CD14-positive monocyte (primary cell): ENCODE measurements around the gene ATP5F1E. TPM values are rescaled to one million over a fixed set of nuclear protein-coding genes. Genes with fewer than 3 reads are reported as not detected.

Experiments used
- DNase-seq, 3 donors: peaks; one replicate each; pipeline ENCODE4 v3.0.0-alpha.2; 2011 to 2022
- H2AFZ ChIP-seq: 2 replicates; pipeline ENCODE4 v1.6.0; 2012; ENCODE audit warnings: mild to moderate bottlenecking, low read depth, low read length, inconsistent platforms; ENCODE audit not compliant: insufficient read depth, poor library complexity, severe bottlenecking
- H3K27ac ChIP-seq, 2 donors: 1 replicate in 1 of 2; 2 replicates in 1 of 2; pipeline ENCODE4 v1.5.1; 2012 to 2013; ENCODE audit warnings: low read length in 2 of 2, control low read depth in 1 of 2, inconsistent platforms in 1 of 2, low read depth in 1 of 2, mild to moderate bottlenecking in 1 of 2
- H3K27me3 ChIP-seq, 2 donors: one replicate each; pipeline versions ENCODE4 v1.6.0 to v1.6.1; 2011 to 2013; ENCODE audit warnings: low read length in 2 of 2; ENCODE audit not compliant: control insufficient read depth in 2 of 2, insufficient read depth in 2 of 2
- H3K36me3 ChIP-seq, 2 donors: replicated peaks in 1 of 2; 1 replicate in 1 of 2; 2 replicates in 1 of 2; pipeline versions ENCODE4 v1.5.1 to v1.6.1; 2012 to 2013; ENCODE audit warnings: low read length in 2 of 2, control low read depth in 1 of 2, inconsistent platforms in 1 of 2, mild to moderate bottlenecking in 1 of 2; ENCODE audit not compliant: insufficient read depth in 2 of 2, control insufficient read depth in 1 of 2
- H3K4me1 ChIP-seq, 2 donors: 1 replicate in 1 of 2; 2 replicates in 1 of 2; pipeline versions ENCODE4 v1.5.1 to v1.6.1; 2012 to 2013; ENCODE audit warnings: low read length in 2 of 2, control low read depth in 1 of 2, inconsistent platforms in 1 of 2, mild to moderate bottlenecking in 1 of 2, moderate library complexity in 1 of 2; ENCODE audit not compliant: insufficient read depth in 2 of 2, control insufficient read depth in 1 of 2
- H3K4me2 ChIP-seq: replicated peaks from 2 replicates; pipeline ENCODE3; 2012; ENCODE audit warnings: low read length, moderate library complexity, mild to moderate bottlenecking; ENCODE audit not compliant: poor library complexity, severe bottlenecking; ENCODE audit errors: extremely low read depth
- H3K4me3 ChIP-seq, 3 experiments: fragments of 200-600 bp in 1 of 3; sonication (generic) in 1 of 3; replicated peaks in 1 of 3; 1 replicate in 2 of 3; 2 replicates in 1 of 3; pipeline ENCODE4 v1.5.1; 2011 to 2013; ENCODE audit warnings: low read length in 3 of 3, mild to moderate bottlenecking in 3 of 3, control low read depth in 2 of 3, low read depth in 2 of 3, inconsistent platforms in 1 of 3, moderate library complexity in 1 of 3
- H3K79me2 ChIP-seq: 2 replicates; pipeline ENCODE4 v1.6.0; 2012; ENCODE audit warnings: mild to moderate bottlenecking, control low read depth, inconsistent platforms, low read length, moderate library complexity; ENCODE audit not compliant: insufficient read depth
- H3K9ac ChIP-seq: 2 replicates; pipeline ENCODE4 v1.6.0; 2017; ENCODE audit warnings: low read length, mild to moderate bottlenecking; ENCODE audit not compliant: insufficient read depth, poor library complexity, severe bottlenecking
- H3K9me3 ChIP-seq, 2 donors: replicated peaks in 1 of 2; 1 replicate in 1 of 2; 2 replicates in 1 of 2; pipeline versions ENCODE4 v1.5.1 to v1.6.1; 2012 to 2013; ENCODE audit warnings: low read length in 2 of 2, control low read depth in 1 of 2; ENCODE audit not compliant: control insufficient read depth in 1 of 2, insufficient read depth in 1 of 2
- H4K20me1 ChIP-seq: 2 replicates; pipeline ENCODE4 v1.6.0; 2012; ENCODE audit warnings: mild to moderate bottlenecking, low read length, control low read depth, moderate library complexity; ENCODE audit not compliant: insufficient read depth
- H3K27ac Mint-ChIP-seq, 7 donors: one replicate each; pipeline ENCODE4 v1.8.0; 2020; ENCODE audit warnings: mild to moderate bottlenecking in 7 of 7, mixed read lengths in 7 of 7, moderate library complexity in 6 of 7, inconsistent platforms in 2 of 7
- H3K27me3 Mint-ChIP-seq, 3 donors: one replicate each; pipeline ENCODE4 v1.8.0; 2021 to 2022; ENCODE audit warnings: low read depth in 3 of 3, mild to moderate bottlenecking in 3 of 3, mixed read lengths in 3 of 3, moderate library complexity in 3 of 3, inconsistent platforms in 1 of 3
- H3K36me3 Mint-ChIP-seq, 2 donors: one replicate each; pipeline ENCODE4 v1.8.0; 2020; ENCODE audit warnings: mixed read lengths in 2 of 2, inconsistent platforms in 1 of 2, mild to moderate bottlenecking in 1 of 2
- H3K4me1 Mint-ChIP-seq: one replicate; pipeline ENCODE4 v1.8.0; 2020; ENCODE audit warnings: mild to moderate bottlenecking, mixed read lengths
- H3K4me3 Mint-ChIP-seq, 2 donors: one replicate each; pipeline ENCODE4 v1.8.0; 2020; ENCODE audit warnings: mild to moderate bottlenecking in 2 of 2, mixed read lengths in 2 of 2, moderate library complexity in 1 of 2
- H3K9me3 Mint-ChIP-seq, 7 donors: one replicate each; pipeline ENCODE4 v1.8.0; 2020 to 2022; ENCODE audit warnings: mixed read lengths in 7 of 7, mild to moderate bottlenecking in 6 of 7, moderate library complexity in 6 of 7, inconsistent platforms in 2 of 7
- WGBS: methylation state at CpG from one replicate; pipeline ENCODE4 v1.1.5; 2013; ENCODE audit warnings: missing lambda C conversion rate; ENCODE audit not compliant: insufficient coverage; 5-methylcytosine and 5-hydroxymethylcytosine counted together
- intact Hi-C, 2 donors: fragments of 100-400 bp; cut with micrococcal nuclease; formaldehyde crosslinking; loops; one replicate each; pipeline versions ENCODE4 v1.15.0 to v1.15.1; 2023
- polyA plus RNA-seq, 3 donors: library from polyadenylated mRNA; depleted of rRNA in 1 of 3; unstranded in 2 of 3; stranded (reverse) in 1 of 3; fragments of 300-500 nt in 2 of 3; fragments of >200 nt in 1 of 3; fragmentation: Illumina TruSeq in 2 of 3; gene quantifications; 1 replicate in 2 of 3; 2 replicates in 1 of 3; pipeline ENCODE4 v1.2.3, GENCODE V29; 2012 to 2021
- TF ChIP-seq, protein P1 (sequence below): fragments of 200-600 bp; IDR thresholded peaks from one replicate; pipeline ENCODE4 v1.8.0; 2022; ENCODE audit warnings: antibody characterized with exemption, mild to moderate bottlenecking

ATP5F1E gene
- polyA plus RNA-seq, 3 donors: 39.0 to 105 (median 102) TPM

- Histone ChIP-seq H3K9ac (no peak overlapping the region), H3K4me3 (no peak overlapping the region), H3K9me3 (no peaks in the 10 kb centered on the region), H3K79me2 (peaks cover 58% of the 10 kb centered on the region), H3K27me3 (no peaks in the 10 kb centered on the region), H3K27ac (no peak overlapping the region), H2AFZ (no peak overlapping the region), H3K4me2 (no peak overlapping the region), H4K20me1 (peaks cover 42% of the 10 kb centered on the region), H3K4me1 (peaks cover 21 to 35% of the 10 kb centered on the region in 2 donors), H3K36me3 (peaks cover 27 to 41% of the 10 kb centered on the region in 2 donors)
- Mint-ChIP-seq H3K36me3 (peaks cover 37 to 42% of the 10 kb centered on the region in 2 donors), H3K27me3 (peaks cover 0 to 2% (median 0%) of the 10 kb centered on the region in 3 donors), H3K9me3 (no peaks in the 10 kb centered on the region), H3K4me1 (peaks cover 40% of the 10 kb centered on the region), H3K4me3 (no peak overlapping the region), H3K27ac (peak overlapping the region in 3 of 7 donors; percentile 3 to 86 (median 6))
- TF ChIP-seq, protein P1, sequence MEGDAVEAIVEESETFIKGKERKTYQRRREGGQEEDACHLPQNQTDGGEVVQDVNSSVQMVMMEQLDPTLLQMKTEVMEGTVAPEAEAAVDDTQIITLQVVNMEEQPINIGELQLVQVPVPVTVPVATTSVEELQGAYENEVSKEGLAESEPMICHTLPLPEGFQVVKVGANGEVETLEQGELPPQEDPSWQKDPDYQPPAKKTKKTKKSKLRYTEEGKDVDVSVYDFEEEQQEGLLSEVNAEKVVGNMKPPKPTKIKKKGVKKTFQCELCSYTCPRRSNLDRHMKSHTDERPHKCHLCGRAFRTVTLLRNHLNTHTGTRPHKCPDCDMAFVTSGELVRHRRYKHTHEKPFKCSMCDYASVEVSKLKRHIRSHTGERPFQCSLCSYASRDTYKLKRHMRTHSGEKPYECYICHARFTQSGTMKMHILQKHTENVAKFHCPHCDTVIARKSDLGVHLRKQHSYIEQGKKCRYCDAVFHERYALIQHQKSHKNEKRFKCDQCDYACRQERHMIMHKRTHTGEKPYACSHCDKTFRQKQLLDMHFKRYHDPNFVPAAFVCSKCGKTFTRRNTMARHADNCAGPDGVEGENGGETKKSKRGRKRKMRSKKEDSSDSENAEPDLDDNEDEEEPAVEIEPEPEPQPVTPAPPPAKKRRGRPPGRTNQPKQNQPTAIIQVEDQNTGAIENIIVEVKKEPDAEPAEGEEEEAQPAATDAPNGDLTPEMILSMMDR: no peak
- 100% methylated on average over 1 of the region's 5 CpGs for WGBS
- DNase-seq: no peak
- intact Hi-C loops: loop anchor here in 1 of 2 donors (5.0 to 10.0 kb wide), 2 partner anchors 143 to 386 kb away; partner anchors contain the start of gene STX16
Measured at GRCh38 chr20:59040667-59041066, 8.5 kb upstream of the ATP5F1E start.

GRCh38 chr20:59039233-59039632, 7.1 kb upstream of the ATP5F1E start:
- Mint-ChIP-seq H3K9me3 (no peaks in the 10 kb centered on the region), H3K36me3 (peaks cover 49 to 55% of the 10 kb centered on the region in 2 donors), H3K27me3 (no peaks in the 10 kb centered on the region), H3K27ac (no peak overlapping the region), H3K4me1 (peaks cover 40% of the 10 kb centered on the region), H3K4me3 (no peak overlapping the region)
- no peak overlapping the region for H3K9ac ChIP-seq
- H3K4me3 ChIP-seq: no peak overlapping the region
- DNase-seq: no peak
- peaks cover 37 to 54% of the 10 kb centered on the region in 2 donors for H3K36me3 ChIP-seq
- H3K27ac ChIP-seq: no peak overlapping the region
- H3K4me1 ChIP-seq: peaks cover 21 to 35% of the 10 kb centered on the region in 2 donors
- WGBS: no CpG with 5 or more reads among the region's 1 CpG
- no peak overlapping the region for H3K4me2 ChIP-seq
- TF ChIP-seq, protein P1: no peak
- no peaks in the 10 kb centered on the region for H3K27me3 ChIP-seq
- H2AFZ ChIP-seq: no peak overlapping the region
- peaks cover 58% of the 10 kb centered on the region for H3K79me2 ChIP-seq
- no peaks in the 10 kb centered on the region for H3K9me3 ChIP-seq
- H4K20me1 ChIP-seq: peaks cover 42% of the 10 kb centered on the region
- intact Hi-C loops: loop anchor here (2.0 to 10.0 kb wide), 3 partner anchors 34 to 144 kb away; partner anchors contain the start of gene NELFCD (in 1 of the 2)
